Natural killer cell (primary cell): Measurements from ENCODE around the gene CISTR. TPM values are rescaled to one million over a fixed set of nuclear protein-coding genes. Genes with fewer than 3 reads are reported as not detected.
A peak's percentile ranks its signal among the peaks of the same experiment; 100 is the strongest.

Source experiments
- ATAC-seq, 3 donors: fragments of 150-1000 bp in 2 of 3; fragments of 200-7000 bp in 1 of 3; cut with Tn5 transposase; 1 replicate in 1 of 3; 2 replicates in 2 of 3; pipeline ENCODE4 v1.10.0; 2021; ENCODE audit warnings: mild to moderate bottlenecking in 2 of 3, moderate library complexity in 2 of 3
- DNase-seq, 2 donors: peaks; one replicate each; pipeline versions ENCODE4 v3.0.0 to v3.0.0-alpha.2; 2013 to 2021; ENCODE audit warnings: mixed read lengths in 1 of 2
- H3K27ac ChIP-seq: one replicate; pipeline ENCODE4 v1.5.1; 2013; ENCODE audit warnings: mild to moderate bottlenecking, low read length
- H3K27me3 ChIP-seq: one replicate; pipeline ENCODE4 v1.6.1; 2013; ENCODE audit warnings: low read length; ENCODE audit not compliant: control insufficient read depth, insufficient read depth
- H3K36me3 ChIP-seq: one replicate; pipeline ENCODE4 v1.6.1; 2013; ENCODE audit warnings: low read length; ENCODE audit not compliant: control insufficient read depth, insufficient read depth
- H3K4me1 ChIP-seq: one replicate; pipeline ENCODE4 v1.6.1; 2013; ENCODE audit warnings: low read length; ENCODE audit not compliant: control insufficient read depth, insufficient read depth
- H3K4me3 ChIP-seq: one replicate; pipeline ENCODE4 v1.5.1; 2013; ENCODE audit warnings: low read length
- H3K9me3 ChIP-seq: one replicate; pipeline ENCODE4 v1.6.1; 2013; ENCODE audit warnings: low read length; ENCODE audit not compliant: control insufficient read depth, insufficient read depth
- H3K27ac Mint-ChIP-seq, 2 donors: one replicate each; pipeline ENCODE4 v1.8.0; 2022; ENCODE audit warnings: mild to moderate bottlenecking in 2 of 2, mixed read lengths in 2 of 2, moderate library complexity in 1 of 2
- H3K27me3 Mint-ChIP-seq, 2 donors: one replicate each; pipeline ENCODE4 v1.8.0; 2022; ENCODE audit warnings: low read depth in 2 of 2, mixed read lengths in 2 of 2
- H3K36me3 Mint-ChIP-seq: one replicate; pipeline ENCODE4 v1.8.0; 2022; ENCODE audit warnings: mixed read lengths
- H3K4me1 Mint-ChIP-seq, 2 donors: one replicate each; pipeline ENCODE4 v1.8.0; 2022; ENCODE audit warnings: mixed read lengths in 2 of 2
- H3K4me3 Mint-ChIP-seq: one replicate; pipeline ENCODE4 v1.8.0; 2022; ENCODE audit warnings: mild to moderate bottlenecking, moderate library complexity, mixed read lengths
- H3K9me3 Mint-ChIP-seq, 2 donors: one replicate each; pipeline ENCODE4 v1.8.0; 2022; ENCODE audit warnings: mixed read lengths in 2 of 2
- CTCF ChIP-seq: fragments of 200-600 bp; IDR thresholded peaks from one replicate; pipeline ENCODE4 v1.8.0; 2022; ENCODE audit warnings: antibody characterized with exemption
- WGBS: methylation state at CpG from one replicate; pipeline ENCODE4 v1.1.7; 2013; ENCODE audit warnings: missing lambda C conversion rate; ENCODE audit not compliant: insufficient coverage; 5-methylcytosine and 5-hydroxymethylcytosine counted together
- intact Hi-C: fragments of 100-400 bp; cut with micrococcal nuclease; formaldehyde crosslinking; loops from one replicate; pipeline ENCODE4 v1.14.2; 2022
- total RNA-seq, 4 donors: library from RNA; stranded (reverse); fragments of 120-200 nt in 1 of 4; gene quantifications; one replicate each; pipeline versions ENCODE4 v1.2.3 to v1.2.4, GENCODE V29; 2013 to 2022

CISTR gene
- total RNA-seq, 3 donors from 2014 or later (not counting 1 experiment from before 2014, with no cell fraction given) = not detected

GRCh38 chr12:53733807-53734200 lies 18.0 kb downstream of the CISTR start:
- DNase-seq (no peak), ATAC-seq (no peak)
- H3K27me3 Mint-ChIP-seq = peaks cover 56 to 68% of the 10 kb centered on the region in 2 donors
- no peaks in the 10 kb centered on the region for H3K9me3 Mint-ChIP-seq
- Histone ChIP-seq H3K27me3 (peaks cover 32% of the 10 kb centered on the region), H3K4me1 (peaks cover 8% of the 10 kb centered on the region), H3K36me3 (no peaks in the 10 kb centered on the region), H3K4me3 (no peak overlapping the region), H3K9me3 (no peaks in the 10 kb centered on the region), H3K27ac (no peak overlapping the region)
- no peak overlapping the region for H3K4me3 Mint-ChIP-seq
- 17% methylated on average over 5 of the region's 5 CpGs for WGBS
- H3K27ac Mint-ChIP-seq = no peak overlapping the region
- H3K4me1 Mint-ChIP-seq = peaks cover 3 to 10% of the 10 kb centered on the region in 2 donors
- H3K36me3 Mint-ChIP-seq = no peaks in the 10 kb centered on the region
- intact Hi-C loops = no loop called here
- no peak for TF ChIP-seq CTCF

- H3K4me1 ChIP-seq = peaks cover 2% of the 10 kb centered on the region
- TF ChIP-seq CTCF = no peak
- Mint-ChIP-seq H3K36me3 (no peaks in the 10 kb centered on the region), H3K27me3 (peaks cover 50 to 62% of the 10 kb centered on the region in 2 donors), H3K9me3 (no peaks in the 10 kb centered on the region), H3K27ac (no peak overlapping the region), H3K4me1 (peaks cover 0 to 4% of the 10 kb centered on the region in 2 donors), H3K4me3 (no peak overlapping the region)
- DNase-seq (no peak), ATAC-seq (no peak)
- H3K36me3 ChIP-seq = no peaks in the 10 kb centered on the region
- no peaks in the 10 kb centered on the region for H3K9me3 ChIP-seq
- no peak overlapping the region for H3K4me3 ChIP-seq
- WGBS = 100% methylated on average over 2 of the region's 2 CpGs
- intact Hi-C loops = no loop called here
- peaks cover 27% of the 10 kb centered on the region for H3K27me3 ChIP-seq
- no peak overlapping the region for H3K27ac ChIP-seq
These were observed 18.6 kb downstream of the CISTR start for GRCh38 chr12:53733051-53733806.

- H3K27me3 Mint-ChIP-seq = peaks cover 15 to 27% of the 10 kb centered on the region in 2 donors
- ATAC-seq (no peak), DNase-seq (no peak)
- Histone ChIP-seq H3K4me1 (peaks cover 18% of the 10 kb centered on the region), H3K4me3 (no peak overlapping the region), H3K27me3 (no peaks in the 10 kb centered on the region), H3K36me3 (peaks cover 4% of the 10 kb centered on the region), H3K9me3 (no peaks in the 10 kb centered on the region), H3K27ac (no peak overlapping the region)
- H3K4me1 Mint-ChIP-seq = peaks cover 30 to 31% of the 10 kb centered on the region in 2 donors
- no peaks in the 10 kb centered on the region for H3K36me3 Mint-ChIP-seq
- no peak for TF ChIP-seq CTCF
- H3K27ac Mint-ChIP-seq = no peak overlapping the region
- intact Hi-C loops = no loop called here
- H3K4me3 Mint-ChIP-seq = no peak overlapping the region
- no peaks in the 10 kb centered on the region for H3K9me3 Mint-ChIP-seq
These were observed 22.1 kb downstream of the CISTR start for GRCh38 chr12:53729644-53730043.

- intact Hi-C loops = no loop called here
- Mint-ChIP-seq H3K4me1 (peaks cover 30 to 36% of the 10 kb centered on the region in 2 donors), H3K4me3 (peak overlapping the region; percentile 93), H3K36me3 (peaks cover 7% of the 10 kb centered on the region), H3K27me3 (peaks cover 10 to 15% of the 10 kb centered on the region in 2 donors), H3K27ac (peak overlapping the region; percentile 90 to 92), H3K9me3 (no peaks in the 10 kb centered on the region)
- H3K27me3 ChIP-seq = no peaks in the 10 kb centered on the region
- H3K27ac ChIP-seq = peak overlapping the region; percentile 76
- TF ChIP-seq CTCF = no peak
- no peak overlapping the region for H3K4me3 ChIP-seq
- no peak for ATAC-seq
- peaks cover 18% of the 10 kb centered on the region for H3K4me1 ChIP-seq
- H3K9me3 ChIP-seq = no peaks in the 10 kb centered on the region
- WGBS = 94% methylated on average over 7 of the region's 7 CpGs
- peaks cover 18% of the 10 kb centered on the region for H3K36me3 ChIP-seq
- no peak for DNase-seq
These were observed 23.6 kb downstream of the CISTR start for GRCh38 chr12:53728206-53728605.
